HEK293 (cell line): ENCODE data around the gene CLSTN1.

Source experiments
- MYNN ChIP-seq: fragments of 450-650 bp; formaldehyde crosslinking; IDR thresholded peaks from 2 replicates; pipeline ENCODE4 v1.5.1; 2016; ENCODE audit warnings: missing biosample characterization, missing genetic modification characterization, borderline replicate concordance
- REPIN1 ChIP-seq: fragments of 450-650 bp; formaldehyde crosslinking; IDR thresholded peaks from 2 replicates; pipeline ENCODE4 v1.5.1; 2017; ENCODE audit warnings: missing biosample characterization, missing genetic modification characterization, low read depth
- TCF7L2 ChIP-seq: IDR thresholded peaks from 2 replicates; pipeline ENCODE4 v1.6.1; 2011; ENCODE audit warnings: low read depth, mild to moderate bottlenecking, inconsistent platforms, low read length, moderate library complexity, borderline replicate concordance
- ZNF138 ChIP-seq: fragments of 450-650 bp; formaldehyde crosslinking; IDR thresholded peaks from 2 replicates; pipeline ENCODE4 v1.5.1; 2016; ENCODE audit warnings: missing biosample characterization, missing genetic modification characterization, borderline replicate concordance
- ZNF274 ChIP-seq, 2 experiments: fragments of 200-500 bp in 1 of 2; fragments of 450-650 bp in 1 of 2; sonication (Bioruptor generic) in 1 of 2; formaldehyde crosslinking in 1 of 2; IDR thresholded peaks; 2 replicates each; pipeline versions ENCODE4 v1.5.1 to v1.6.1; 2014 to 2016; ENCODE audit warnings: borderline replicate concordance in 1 of 2, inconsistent platforms in 1 of 2, low read length in 1 of 2, missing biosample characterization in 1 of 2, missing genetic modification characterization in 1 of 2
- ZNF324 ChIP-seq: fragments of 450-650 bp; formaldehyde crosslinking; IDR thresholded peaks from 2 replicates; pipeline ENCODE4 v1.5.1; 2016; ENCODE audit warnings: missing biosample characterization, missing genetic modification characterization
- ZNF501 ChIP-seq: fragments of 450-650 bp; formaldehyde crosslinking; IDR thresholded peaks from 2 replicates; pipeline ENCODE4 v1.5.1; 2016; ENCODE audit warnings: missing biosample characterization, missing genetic modification characterization
- ZXDB ChIP-seq: fragments of 450-650 bp; formaldehyde crosslinking; IDR thresholded peaks from 2 replicates; pipeline ENCODE4 v1.5.1; 2016; ENCODE audit warnings: missing biosample characterization, missing genetic modification characterization
- TF ChIP-seq, protein P1 (sequence below): fragments of 450-650 bp; formaldehyde crosslinking; IDR thresholded peaks from 2 replicates; pipeline ENCODE4 v1.5.1; 2016; ENCODE audit warnings: missing biosample characterization, missing genetic modification characterization
- TF ChIP-seq, protein P2 (sequence below): fragments of 450-650 bp; formaldehyde crosslinking; conservative IDR thresholded peaks from 2 replicates; pipeline ENCODE4 v1.5.1; 2016; ENCODE audit warnings: low read depth, missing biosample characterization, missing genetic modification characterization
- TF ChIP-seq, protein P3 (sequence below): fragments of 450-650 bp; formaldehyde crosslinking; IDR thresholded peaks from 2 replicates; pipeline ENCODE4 v1.5.1; 2016; ENCODE audit warnings: missing biosample characterization, missing genetic modification characterization
- TF ChIP-seq, protein P4 (sequence below): fragments of 450-650 bp; IDR thresholded peaks from 2 replicates; pipeline ENCODE4 v1.5.1; 2018; ENCODE audit warnings: missing biosample characterization, mild to moderate bottlenecking, missing genetic modification characterization
- TF ChIP-seq, protein P5 (sequence below): fragments of 450-650 bp; formaldehyde crosslinking; IDR thresholded peaks from 2 replicates; pipeline ENCODE4 v1.5.1; 2016; ENCODE audit warnings: missing biosample characterization, missing genetic modification characterization

DNA sequence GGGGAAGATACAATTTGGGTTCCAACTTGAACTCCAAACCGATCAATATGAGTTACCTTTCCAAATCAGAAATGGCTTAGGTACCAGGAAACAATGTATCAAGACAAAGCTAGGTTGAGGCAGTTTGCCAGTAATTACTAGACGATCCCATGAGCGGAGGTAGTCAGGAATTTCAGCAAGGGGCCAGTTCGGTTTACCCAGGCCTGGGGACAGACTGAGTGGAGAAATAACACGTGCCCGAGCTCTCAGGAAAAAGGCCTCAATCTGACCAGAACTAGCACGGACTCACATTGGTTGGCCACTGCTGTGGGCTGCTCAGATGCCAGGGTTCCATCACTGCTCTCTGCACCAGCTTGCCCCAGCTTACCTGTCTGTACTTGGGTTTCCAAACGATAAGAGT is 15.3 kb downstream of the CLSTN1 start:
- TF ChIP-seq, protein P1, sequence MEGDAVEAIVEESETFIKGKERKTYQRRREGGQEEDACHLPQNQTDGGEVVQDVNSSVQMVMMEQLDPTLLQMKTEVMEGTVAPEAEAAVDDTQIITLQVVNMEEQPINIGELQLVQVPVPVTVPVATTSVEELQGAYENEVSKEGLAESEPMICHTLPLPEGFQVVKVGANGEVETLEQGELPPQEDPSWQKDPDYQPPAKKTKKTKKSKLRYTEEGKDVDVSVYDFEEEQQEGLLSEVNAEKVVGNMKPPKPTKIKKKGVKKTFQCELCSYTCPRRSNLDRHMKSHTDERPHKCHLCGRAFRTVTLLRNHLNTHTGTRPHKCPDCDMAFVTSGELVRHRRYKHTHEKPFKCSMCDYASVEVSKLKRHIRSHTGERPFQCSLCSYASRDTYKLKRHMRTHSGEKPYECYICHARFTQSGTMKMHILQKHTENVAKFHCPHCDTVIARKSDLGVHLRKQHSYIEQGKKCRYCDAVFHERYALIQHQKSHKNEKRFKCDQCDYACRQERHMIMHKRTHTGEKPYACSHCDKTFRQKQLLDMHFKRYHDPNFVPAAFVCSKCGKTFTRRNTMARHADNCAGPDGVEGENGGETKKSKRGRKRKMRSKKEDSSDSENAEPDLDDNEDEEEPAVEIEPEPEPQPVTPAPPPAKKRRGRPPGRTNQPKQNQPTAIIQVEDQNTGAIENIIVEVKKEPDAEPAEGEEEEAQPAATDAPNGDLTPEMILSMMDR: no peak
- TF ChIP-seq ZNF501 (tag by site-specific recombination): no peak
- TF ChIP-seq ZXDB (tag by site-specific recombination): no peak
- TF ChIP-seq, protein P2, sequence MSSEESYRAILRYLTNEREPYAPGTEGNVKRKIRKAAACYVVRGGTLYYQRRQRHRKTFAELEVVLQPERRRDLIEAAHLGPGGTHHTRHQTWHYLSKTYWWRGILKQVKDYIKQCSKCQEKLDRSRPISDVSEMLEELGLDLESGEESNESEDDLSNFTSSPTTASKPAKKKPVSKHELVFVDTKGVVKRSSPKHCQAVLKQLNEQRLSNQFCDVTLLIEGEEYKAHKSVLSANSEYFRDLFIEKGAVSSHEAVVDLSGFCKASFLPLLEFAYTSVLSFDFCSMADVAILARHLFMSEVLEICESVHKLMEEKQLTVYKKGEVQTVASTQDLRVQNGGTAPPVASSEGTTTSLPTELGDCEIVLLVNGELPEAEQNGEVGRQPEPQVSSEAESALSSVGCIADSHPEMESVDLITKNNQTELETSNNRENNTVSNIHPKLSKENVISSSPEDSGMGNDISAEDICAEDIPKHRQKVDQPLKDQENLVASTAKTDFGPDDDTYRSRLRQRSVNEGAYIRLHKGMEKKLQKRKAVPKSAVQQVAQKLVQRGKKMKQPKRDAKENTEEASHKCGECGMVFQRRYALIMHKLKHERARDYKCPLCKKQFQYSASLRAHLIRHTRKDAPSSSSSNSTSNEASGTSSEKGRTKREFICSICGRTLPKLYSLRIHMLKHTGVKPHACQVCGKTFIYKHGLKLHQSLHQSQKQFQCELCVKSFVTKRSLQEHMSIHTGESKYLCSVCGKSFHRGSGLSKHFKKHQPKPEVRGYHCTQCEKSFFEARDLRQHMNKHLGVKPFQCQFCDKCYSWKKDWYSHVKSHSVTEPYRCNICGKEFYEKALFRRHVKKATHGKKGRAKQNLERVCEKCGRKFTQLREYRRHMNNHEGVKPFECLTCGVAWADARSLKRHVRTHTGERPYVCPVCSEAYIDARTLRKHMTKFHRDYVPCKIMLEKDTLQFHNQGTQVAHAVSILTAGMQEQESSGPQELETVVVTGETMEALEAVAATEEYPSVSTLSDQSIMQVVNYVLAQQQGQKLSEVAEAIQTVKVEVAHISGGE (tag by site-specific recombination): no peak
- TF ChIP-seq, protein P3, sequence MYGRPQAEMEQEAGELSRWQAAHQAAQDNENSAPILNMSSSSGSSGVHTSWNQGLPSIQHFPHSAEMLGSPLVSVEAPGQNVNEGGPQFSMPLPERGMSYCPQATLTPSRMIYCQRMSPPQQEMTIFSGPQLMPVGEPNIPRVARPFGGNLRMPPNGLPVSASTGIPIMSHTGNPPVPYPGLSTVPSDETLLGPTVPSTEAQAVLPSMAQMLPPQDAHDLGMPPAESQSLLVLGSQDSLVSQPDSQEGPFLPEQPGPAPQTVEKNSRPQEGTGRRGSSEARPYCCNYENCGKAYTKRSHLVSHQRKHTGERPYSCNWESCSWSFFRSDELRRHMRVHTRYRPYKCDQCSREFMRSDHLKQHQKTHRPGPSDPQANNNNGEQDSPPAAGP: no peak
- TF ChIP-seq, protein P4, sequence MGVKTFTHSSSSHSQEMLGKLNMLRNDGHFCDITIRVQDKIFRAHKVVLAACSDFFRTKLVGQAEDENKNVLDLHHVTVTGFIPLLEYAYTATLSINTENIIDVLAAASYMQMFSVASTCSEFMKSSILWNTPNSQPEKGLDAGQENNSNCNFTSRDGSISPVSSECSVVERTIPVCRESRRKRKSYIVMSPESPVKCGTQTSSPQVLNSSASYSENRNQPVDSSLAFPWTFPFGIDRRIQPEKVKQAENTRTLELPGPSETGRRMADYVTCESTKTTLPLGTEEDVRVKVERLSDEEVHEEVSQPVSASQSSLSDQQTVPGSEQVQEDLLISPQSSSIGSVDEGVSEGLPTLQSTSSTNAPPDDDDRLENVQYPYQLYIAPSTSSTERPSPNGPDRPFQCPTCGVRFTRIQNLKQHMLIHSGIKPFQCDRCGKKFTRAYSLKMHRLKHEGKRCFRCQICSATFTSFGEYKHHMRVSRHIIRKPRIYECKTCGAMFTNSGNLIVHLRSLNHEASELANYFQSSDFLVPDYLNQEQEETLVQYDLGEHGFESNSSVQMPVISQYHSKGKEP (tag by site-specific recombination): no peak
- TF ChIP-seq REPIN1 (tag by site-specific recombination): no peak
- no peak for TF ChIP-seq ZNF324 (tag by site-specific recombination)
- no peak for TF ChIP-seq ZNF274 (IDR thresholded peaks at IDR 0.05; ENCODE audit: low read length)
- no peak for TF ChIP-seq ZNF274 (tag by site-specific recombination; IDR thresholded peaks at IDR 0.05; ENCODE audit: borderline replicate concordance)
- no peak for TF ChIP-seq ZNF138 (tag by site-specific recombination)
- no peak for TF ChIP-seq MYNN
- TF ChIP-seq TCF7L2: no peak
- TF ChIP-seq, protein P5, sequence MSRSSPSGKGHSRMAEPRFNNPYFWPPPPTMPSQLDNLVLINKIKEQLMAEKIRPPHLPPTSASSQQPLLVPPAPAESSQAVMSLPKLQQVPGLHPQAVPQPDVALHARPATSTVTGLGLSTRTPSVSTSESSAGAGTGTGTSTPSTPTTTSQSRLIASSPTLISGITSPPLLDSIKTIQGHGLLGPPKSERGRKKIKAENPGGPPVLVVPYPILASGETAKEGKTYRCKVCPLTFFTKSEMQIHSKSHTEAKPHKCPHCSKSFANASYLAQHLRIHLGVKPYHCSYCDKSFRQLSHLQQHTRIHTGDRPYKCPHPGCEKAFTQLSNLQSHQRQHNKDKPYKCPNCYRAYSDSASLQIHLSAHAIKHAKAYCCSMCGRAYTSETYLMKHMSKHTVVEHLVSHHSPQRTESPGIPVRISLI (tag by site-specific recombination): no peak
